Ascending aorta (tissue), 2 donors: ENCODE results near the gene IMPG2. TPM values are rescaled to one million over a fixed set of nuclear protein-coding genes. Genes with fewer than 3 reads are reported as not detected.

Experiments
- DNase-seq, 2 donors: peaks; one replicate each; pipeline ENCODE4 v3.0.0-alpha.2; 2019; ENCODE audit warnings: low spot score in 2 of 2
- H3K27ac ChIP-seq, 2 donors: fragments of 200-600 bp; sonication (generic); one replicate each; pipeline ENCODE4 v1.5.1; 2016 to 2017; ENCODE audit warnings: mild to moderate bottlenecking in 1 of 2
- H3K27me3 ChIP-seq: fragments of 200-600 bp; sonication (generic); one replicate; pipeline ENCODE4 v1.5.1; 2017
- H3K36me3 ChIP-seq, 2 donors: fragments of 200-600 bp; sonication (generic); one replicate each; pipeline ENCODE4 v1.5.1; 2016
- H3K4me1 ChIP-seq, 2 donors: fragments of 200-600 bp; sonication (generic); one replicate each; pipeline ENCODE4 v1.5.1; 2016 to 2017; ENCODE audit warnings: mild to moderate bottlenecking in 1 of 2
- H3K4me3 ChIP-seq, 2 donors: fragments of 200-600 bp; sonication (generic); one replicate each; pipeline ENCODE4 v1.5.1; 2016 to 2017; ENCODE audit warnings: mild to moderate bottlenecking in 1 of 2
- H3K9me3 ChIP-seq, 2 donors: fragments of 200-600 bp; sonication (generic); one replicate each; pipeline ENCODE4 v1.5.1; 2016
- intact Hi-C: fragments of 100-400 bp; cut with DNase I; formaldehyde crosslinking; loops from one replicate; pipeline ENCODE4 v1.15.1; 2023
- total RNA-seq: library from RNA; depleted of rRNA; stranded (reverse); fragments of >200 nt; gene quantifications from one replicate; pipeline ENCODE4 v1.1.0, GENCODE V29; 2016
- TF ChIP-seq, protein P1 (sequence below), 3 experiments: fragments of 200-600 bp in 2 of 3; fragments of 450-650 bp in 1 of 3; sonication (generic) in 2 of 3; IDR thresholded peaks; one replicate each; pipeline ENCODE4 v1.5.1; 2016 to 2019; ENCODE audit warnings: antibody characterized with exemption in 3 of 3, mild to moderate bottlenecking in 1 of 3, moderate library complexity in 1 of 3

IMPG2 gene
- total RNA-seq, 1 donor from 2014 or later = 0.11 TPM

DNA sequence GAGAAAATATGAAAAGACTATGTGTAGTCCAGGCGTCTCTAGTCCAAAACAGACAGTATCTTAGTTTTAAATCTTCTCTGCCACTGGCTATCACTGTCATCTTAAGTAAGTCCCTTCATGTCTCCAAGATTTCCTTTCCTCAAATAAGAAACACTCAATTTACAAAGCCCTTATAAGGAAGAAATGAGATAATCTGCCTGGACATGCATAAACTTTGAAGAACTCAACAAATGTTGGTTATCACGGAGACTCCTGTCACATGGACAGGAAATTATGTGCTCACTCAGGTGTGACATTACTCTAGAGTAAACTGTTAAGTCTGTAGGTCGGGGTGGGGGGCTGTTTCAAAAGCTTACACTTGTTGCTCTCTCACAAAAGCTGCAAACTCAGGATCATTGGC, 91.9 kb downstream of the IMPG2 start:
- TF ChIP-seq, protein P1, sequence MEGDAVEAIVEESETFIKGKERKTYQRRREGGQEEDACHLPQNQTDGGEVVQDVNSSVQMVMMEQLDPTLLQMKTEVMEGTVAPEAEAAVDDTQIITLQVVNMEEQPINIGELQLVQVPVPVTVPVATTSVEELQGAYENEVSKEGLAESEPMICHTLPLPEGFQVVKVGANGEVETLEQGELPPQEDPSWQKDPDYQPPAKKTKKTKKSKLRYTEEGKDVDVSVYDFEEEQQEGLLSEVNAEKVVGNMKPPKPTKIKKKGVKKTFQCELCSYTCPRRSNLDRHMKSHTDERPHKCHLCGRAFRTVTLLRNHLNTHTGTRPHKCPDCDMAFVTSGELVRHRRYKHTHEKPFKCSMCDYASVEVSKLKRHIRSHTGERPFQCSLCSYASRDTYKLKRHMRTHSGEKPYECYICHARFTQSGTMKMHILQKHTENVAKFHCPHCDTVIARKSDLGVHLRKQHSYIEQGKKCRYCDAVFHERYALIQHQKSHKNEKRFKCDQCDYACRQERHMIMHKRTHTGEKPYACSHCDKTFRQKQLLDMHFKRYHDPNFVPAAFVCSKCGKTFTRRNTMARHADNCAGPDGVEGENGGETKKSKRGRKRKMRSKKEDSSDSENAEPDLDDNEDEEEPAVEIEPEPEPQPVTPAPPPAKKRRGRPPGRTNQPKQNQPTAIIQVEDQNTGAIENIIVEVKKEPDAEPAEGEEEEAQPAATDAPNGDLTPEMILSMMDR (IDR thresholded peaks at IDR 0.05) = no peak
- DNase-seq = no peak
- Histone ChIP-seq H3K36me3 (no peaks in the 10 kb centered on the region), H3K4me3 (no peak overlapping the region), H3K27ac (no peak overlapping the region), H3K9me3 (no peaks in the 10 kb centered on the region), H3K4me1 (no peaks in the 10 kb centered on the region), H3K27me3 (no peaks in the 10 kb centered on the region)
- intact Hi-C loops = loop anchor here (10.0 kb wide), 1 partner anchor 146 kb away; no protein-coding TSS in a partner anchor

DNA sequence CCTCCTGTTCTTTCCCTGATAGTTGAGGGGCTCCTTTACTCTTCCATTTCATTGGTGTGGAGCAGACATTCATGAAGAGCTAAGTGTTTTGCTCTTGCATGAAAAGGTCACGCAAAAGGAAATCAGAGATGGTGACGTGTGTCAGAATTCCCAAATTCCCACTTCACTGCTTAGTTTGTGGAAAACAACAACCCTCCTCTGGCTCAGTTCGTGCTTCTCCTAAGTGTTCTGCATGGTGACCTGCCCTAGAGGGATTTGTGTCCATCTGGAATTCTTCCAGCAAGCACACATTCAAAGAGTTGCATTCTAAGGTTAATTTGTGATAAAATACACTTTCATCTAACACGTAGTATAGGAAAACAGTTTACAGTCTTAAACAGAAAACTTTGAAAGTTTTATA, 95.6 kb downstream of the IMPG2 start:
- TF ChIP-seq, protein P1 (IDR thresholded peaks at IDR 0.05) = no peak
- H3K27me3 ChIP-seq = no peaks in the 10 kb centered on the region
- intact Hi-C loops = loop anchor here (10.0 kb wide), 1 partner anchor 150 kb away; no protein-coding TSS in a partner anchor

DNA sequence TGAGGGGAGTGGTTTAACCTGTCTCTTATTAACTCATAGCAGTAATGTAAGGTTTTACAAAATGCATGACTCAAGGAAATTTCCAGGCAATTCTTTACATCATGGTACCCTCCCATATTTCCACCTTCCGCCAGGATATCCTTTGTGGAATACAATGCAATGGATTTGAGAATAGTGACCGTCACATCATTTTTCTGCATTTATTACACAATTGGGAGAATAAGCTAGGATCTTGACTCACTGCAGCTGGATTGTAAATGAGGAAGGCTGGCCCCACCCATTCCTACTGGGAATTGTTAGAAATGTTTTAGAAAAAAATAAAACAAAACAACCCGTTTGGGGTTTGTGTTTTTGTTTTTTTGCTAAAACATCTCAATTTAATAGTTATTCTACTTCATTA, 97.4 kb downstream of the IMPG2 start:
- DNase-seq = no peak
- H3K4me1 ChIP-seq = no peaks in the 10 kb centered on the region
- no peaks in the 10 kb centered on the region for H3K36me3 ChIP-seq
- no peak overlapping the region for H3K4me3 ChIP-seq
- no peaks in the 10 kb centered on the region for H3K9me3 ChIP-seq
- H3K27ac ChIP-seq = no peak overlapping the region
- TF ChIP-seq, protein P1 (IDR thresholded peaks at IDR 0.05) = no peak
- no peaks in the 10 kb centered on the region for H3K27me3 ChIP-seq
- intact Hi-C loops = loop anchor here (10.0 kb wide), 1 partner anchor 152 kb away; no protein-coding TSS in a partner anchor

More for the DNA sequence above, 95.6 kb downstream of the IMPG2 start:
- H3K36me3 ChIP-seq = no peaks in the 10 kb centered on the region
- DNase-seq = no peak
- H3K9me3 ChIP-seq = no peaks in the 10 kb centered on the region
- H3K4me3 ChIP-seq = no peak overlapping the region
- H3K4me1 ChIP-seq = no peaks in the 10 kb centered on the region
- no peak overlapping the region for H3K27ac ChIP-seq

DNA sequence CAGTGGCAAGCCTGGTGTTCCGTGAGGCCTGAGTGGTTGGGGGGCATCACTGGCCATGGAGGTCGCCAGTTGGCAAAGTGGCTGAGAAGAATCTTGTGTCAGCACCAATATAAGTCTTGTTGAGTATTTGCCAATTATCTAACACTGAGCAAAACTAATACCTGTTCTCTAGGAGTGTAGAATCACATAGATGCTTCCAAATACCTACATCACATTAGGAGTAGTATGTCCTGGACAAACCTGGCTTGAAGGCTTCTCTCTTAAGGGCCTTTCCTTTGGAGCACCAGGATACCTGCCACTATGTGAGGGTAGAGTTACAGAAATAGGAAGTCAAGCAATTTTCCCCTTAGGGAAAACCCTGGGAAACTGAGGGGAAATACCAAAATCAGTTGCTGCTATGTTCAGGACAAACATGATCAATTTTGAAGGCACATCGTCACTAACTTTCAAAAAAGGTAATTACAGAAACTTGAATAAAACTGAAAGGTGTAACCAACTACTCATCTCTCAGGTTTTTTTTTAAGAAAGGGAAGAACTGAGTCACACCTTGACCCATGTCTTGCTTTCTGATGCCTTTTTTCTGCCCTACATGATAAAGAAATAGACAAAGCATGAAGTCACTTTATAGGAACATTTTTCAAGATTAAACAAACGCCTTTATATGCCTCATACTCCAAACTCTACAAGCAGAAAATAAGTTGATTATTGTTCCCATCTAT, 100.4 kb downstream of the IMPG2 start:
- H3K27me3 ChIP-seq = no peaks in the 10 kb centered on the region
- H3K4me3 ChIP-seq = no peak overlapping the region
- intact Hi-C loops = loop anchor here (10.0 kb wide), 1 partner anchor 155 kb away; no protein-coding TSS in a partner anchor
- peaks cover 0 to 3% of the 10 kb centered on the region in 2 donors for H3K4me1 ChIP-seq
- no peaks in the 10 kb centered on the region for H3K36me3 ChIP-seq
- H3K27ac ChIP-seq = no peak overlapping the region
- DNase-seq = no peak
- H3K9me3 ChIP-seq = no peaks in the 10 kb centered on the region
- TF ChIP-seq, protein P1 (IDR thresholded peaks at IDR 0.05) = no peak

DNA sequence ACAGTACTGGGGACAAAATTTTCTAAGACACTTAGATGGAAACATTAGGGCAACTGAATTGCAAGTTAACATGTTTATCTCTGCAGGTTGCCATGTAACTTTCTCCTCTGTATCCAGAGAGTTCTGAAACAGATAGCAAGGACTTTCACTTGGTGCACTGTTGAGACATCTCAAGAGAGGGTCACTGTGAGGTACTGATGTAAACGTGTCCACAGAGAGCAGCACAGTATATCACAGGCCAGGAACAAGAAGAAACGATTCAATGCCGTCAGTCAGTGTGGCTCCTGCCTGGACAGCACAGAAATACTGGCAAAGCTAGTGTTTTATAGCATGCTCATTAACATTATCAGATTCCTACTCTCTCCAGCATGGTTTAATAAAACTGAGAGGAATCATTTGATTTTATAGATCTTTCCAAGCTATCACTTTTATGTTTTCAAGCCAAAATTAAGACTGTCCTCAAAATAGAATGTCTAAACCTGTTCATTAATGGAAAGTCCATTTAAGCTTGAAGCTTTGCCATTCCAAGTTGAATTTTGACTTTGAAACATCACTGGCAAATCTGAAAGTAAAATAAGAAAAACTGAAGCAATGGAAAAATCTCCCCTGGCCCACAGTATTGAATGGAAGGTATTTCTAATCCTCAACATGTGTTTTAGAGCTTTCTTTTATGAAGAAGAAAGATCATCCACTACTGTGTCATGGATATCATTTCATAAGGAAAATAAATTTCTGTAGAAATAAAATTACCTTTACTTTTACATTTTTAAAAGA, 102.7 kb downstream of the IMPG2 start:
- H3K27me3 ChIP-seq = no peaks in the 10 kb centered on the region
- no peak overlapping the region for H3K4me3 ChIP-seq
- H3K36me3 ChIP-seq = no peaks in the 10 kb centered on the region
- peaks cover 0 to 3% of the 10 kb centered on the region in 2 donors for H3K4me1 ChIP-seq
- peaks cover 0 to 5% of the 10 kb centered on the region in 2 donors for H3K9me3 ChIP-seq
- TF ChIP-seq, protein P1 (IDR thresholded peaks at IDR 0.05) = no peak
- peak overlapping the region; percentile 5 to 43 for H3K27ac ChIP-seq
- intact Hi-C loops = no loop called here
- no peak for DNase-seq
